SK-N-SH treated with all-trans-retinoic acid at 6 μM for 48 hours (cell line): Measurements from ENCODE around the gene PPM1G.

Experiments used
- ATAC-seq: fragments of 200-7000 bp; cut with Tn5 transposase; 3 replicates; pipeline ENCODE4 v1.9.1; 2020; ENCODE audit warnings: mild to moderate bottlenecking, moderate library complexity
- ARNTL ChIP-seq: fragments of 450-650 bp; formaldehyde crosslinking; IDR thresholded peaks from 2 replicates; pipeline ENCODE4 v1.5.0; 2020; ENCODE audit warnings: low read depth, mild to moderate bottlenecking, moderate library complexity, borderline replicate concordance
- BACH2 ChIP-seq: fragments of 250-450 bp; sonication (Bioruptor Pico); IDR thresholded peaks from 2 replicates; pipeline ENCODE4 v1.9.0; 2021; ENCODE audit warnings: mild to moderate bottlenecking, borderline replicate concordance
- CSDC2 ChIP-seq: fragments of 250-450 bp; sonication (Bioruptor Pico); IDR thresholded peaks from 2 replicates; pipeline ENCODE4 v1.5.0; 2020; ENCODE audit warnings: mild to moderate bottlenecking, moderate library complexity
- CSRNP3 ChIP-seq: fragments of 250-450 bp; sonication (Bioruptor Pico); IDR thresholded peaks from 2 replicates; pipeline ENCODE4 v1.5.1; 2021; ENCODE audit warnings: mild to moderate bottlenecking, moderate library complexity
- ESRRG ChIP-seq: fragments of 250-450 bp; sonication (Bioruptor Pico); IDR thresholded peaks from 2 replicates; pipeline ENCODE4 v1.6.1; 2021; ENCODE audit warnings: mild to moderate bottlenecking
- OSR1 ChIP-seq: fragments of 250-450 bp; sonication (Bioruptor Pico); IDR thresholded peaks from 2 replicates; pipeline ENCODE4 v1.8.0; 2022; ENCODE audit warnings: moderate library complexity, mild to moderate bottlenecking, inconsistent platforms
- RARB ChIP-seq: fragments of 250-450 bp; sonication (Bioruptor Pico); IDR thresholded peaks from 2 replicates; pipeline ENCODE4 v1.8.0; 2021; ENCODE audit warnings: mild to moderate bottlenecking, moderate library complexity
- SNAI2 ChIP-seq: fragments of 250-450 bp; sonication (Bioruptor Pico); IDR thresholded peaks from 2 replicates; pipeline ENCODE4 v1.5.0; 2020; ENCODE audit warnings: mild to moderate bottlenecking, moderate library complexity
- TCF4 ChIP-seq: fragments of 250-450 bp; sonication (Bioruptor Pico); IDR thresholded peaks from 2 replicates; pipeline ENCODE4 v1.8.0; 2021; ENCODE audit warnings: mild to moderate bottlenecking, moderate library complexity, borderline replicate concordance
- TOX ChIP-seq: fragments of 250-450 bp; sonication (Bioruptor Pico); IDR thresholded peaks from 2 replicates; pipeline ENCODE4 v1.8.0; 2021; ENCODE audit warnings: mild to moderate bottlenecking, moderate library complexity, borderline replicate concordance
- TSHZ2 ChIP-seq: fragments of 250-450 bp; sonication (Bioruptor Pico); IDR thresholded peaks from 2 replicates; pipeline ENCODE4 v1.5.0; 2020; ENCODE audit warnings: mild to moderate bottlenecking, moderate library complexity
- ZC3H10 ChIP-seq: fragments of 250-450 bp; sonication (Bioruptor Pico); IDR thresholded peaks from 2 replicates; pipeline ENCODE4 v1.5.1; 2021; ENCODE audit warnings: mild to moderate bottlenecking, moderate library complexity
- ZFP3 ChIP-seq: fragments of 250-450 bp; sonication (Bioruptor Pico); IDR thresholded peaks from 2 replicates; pipeline ENCODE4 v1.5.0; 2020; ENCODE audit warnings: mild to moderate bottlenecking, moderate library complexity
- ZFP30 ChIP-seq: fragments of 450-650 bp; formaldehyde crosslinking; IDR thresholded peaks from 2 replicates; pipeline ENCODE4 v1.5.0; 2022; ENCODE audit warnings: mild to moderate bottlenecking, moderate library complexity
- ZNF565 ChIP-seq: fragments of 450-650 bp; formaldehyde crosslinking; conservative IDR thresholded peaks from 2 replicates; pipeline ENCODE4 v1.5.0; 2020; ENCODE audit warnings: low read depth, mild to moderate bottlenecking, moderate library complexity
- ZNF70 ChIP-seq: fragments of 450-650 bp; formaldehyde crosslinking; IDR thresholded peaks from 2 replicates; pipeline ENCODE4 v1.5.0; 2020; ENCODE audit warnings: mild to moderate bottlenecking, moderate library complexity
- ZNF8 ChIP-seq: fragments of 450-650 bp; formaldehyde crosslinking; IDR thresholded peaks from 2 replicates; pipeline ENCODE4 v1.5.0; 2020; ENCODE audit warnings: mild to moderate bottlenecking, moderate library complexity
- TF ChIP-seq, protein P1 (sequence below): fragments of 250-450 bp; sonication (Bioruptor Pico); IDR thresholded peaks from 2 replicates; pipeline ENCODE4 v1.8.0; 2020; ENCODE audit warnings: mild to moderate bottlenecking, moderate library complexity, borderline replicate concordance
- TF ChIP-seq, protein P2 (sequence below): fragments of 250-450 bp; sonication (Bioruptor Pico); IDR thresholded peaks from 2 replicates; pipeline ENCODE4 v1.8.0; 2021; ENCODE audit warnings: low read depth, mild to moderate bottlenecking, moderate library complexity, borderline replicate concordance

Gene PPM1G

GRCh38 chr2:27441958-27442919 is 32.8 kb upstream of the PPM1G start, which contains the start of gene KRTCAP3:
Gene KRTCAP3 (plus strand): TSS chr2:27442381. CDS start chr2:27442413, 32 bp downstream.
- ATAC-seq: no peak; the same call in 2 of the 3 replicates

DNA sequence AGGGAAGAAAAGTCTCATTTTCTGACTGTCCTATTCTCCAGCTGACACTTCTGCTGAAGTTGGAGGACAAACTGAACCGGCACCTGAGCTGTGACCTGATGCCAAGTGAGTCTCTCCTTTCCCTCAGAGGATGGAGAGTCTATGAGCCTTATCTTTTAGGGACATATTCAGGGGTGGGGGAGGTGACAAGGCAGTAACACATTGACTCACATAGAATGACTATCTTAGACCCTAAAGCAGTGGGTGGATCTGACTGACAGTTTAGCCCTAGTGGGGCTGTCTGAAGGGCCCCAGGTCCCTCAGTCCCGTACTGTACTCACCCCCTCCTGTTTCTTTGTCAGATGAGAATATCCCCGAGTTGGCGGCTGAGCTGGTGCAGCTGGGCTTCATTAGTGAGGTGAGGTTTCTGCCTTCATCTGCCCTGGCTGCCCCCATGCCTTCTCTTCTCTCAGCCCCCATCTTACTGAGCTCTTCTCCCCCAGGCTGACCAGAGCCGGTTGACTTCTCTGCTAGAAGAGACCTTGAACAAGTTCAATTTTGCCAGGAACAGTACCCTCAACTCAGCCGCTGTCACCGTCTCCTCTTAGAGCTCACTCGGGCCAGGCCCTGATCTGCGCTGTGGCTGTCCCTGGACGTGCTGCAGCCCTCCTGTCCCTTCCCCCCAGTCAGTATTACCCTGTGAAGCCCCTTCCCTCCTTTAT is 32.0 kb upstream of the PPM1G start:
- no peak for ATAC-seq
- TF ChIP-seq CSRNP3 (CRISPR knock-in tag) (no peak), ZFP3 (no peak), TOX (CRISPR knock-in tag) (no peak), SNAI2 (CRISPR knock-in tag) (no peak), ZFP30 (CRISPR knock-in tag) (no peak)
- TF ChIP-seq, protein P1, sequence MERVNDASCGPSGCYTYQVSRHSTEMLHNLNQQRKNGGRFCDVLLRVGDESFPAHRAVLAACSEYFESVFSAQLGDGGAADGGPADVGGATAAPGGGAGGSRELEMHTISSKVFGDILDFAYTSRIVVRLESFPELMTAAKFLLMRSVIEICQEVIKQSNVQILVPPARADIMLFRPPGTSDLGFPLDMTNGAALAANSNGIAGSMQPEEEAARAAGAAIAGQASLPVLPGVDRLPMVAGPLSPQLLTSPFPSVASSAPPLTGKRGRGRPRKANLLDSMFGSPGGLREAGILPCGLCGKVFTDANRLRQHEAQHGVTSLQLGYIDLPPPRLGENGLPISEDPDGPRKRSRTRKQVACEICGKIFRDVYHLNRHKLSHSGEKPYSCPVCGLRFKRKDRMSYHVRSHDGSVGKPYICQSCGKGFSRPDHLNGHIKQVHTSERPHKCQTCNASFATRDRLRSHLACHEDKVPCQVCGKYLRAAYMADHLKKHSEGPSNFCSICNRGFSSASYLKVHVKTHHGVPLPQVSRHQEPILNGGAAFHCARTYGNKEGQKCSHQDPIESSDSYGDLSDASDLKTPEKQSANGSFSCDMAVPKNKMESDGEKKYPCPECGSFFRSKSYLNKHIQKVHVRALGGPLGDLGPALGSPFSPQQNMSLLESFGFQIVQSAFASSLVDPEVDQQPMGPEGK (CRISPR knock-in tag): no peak

More at GRCh38 chr2:27441958-27442919, 32.8 kb upstream of the PPM1G start, which contains the start of gene KRTCAP3:
- no peak for TF ChIP-seq TCF4
- TF ChIP-seq ARNTL (CRISPR knock-in tag): no peak
- no peak for TF ChIP-seq ZNF8
- TF ChIP-seq, protein P2, sequence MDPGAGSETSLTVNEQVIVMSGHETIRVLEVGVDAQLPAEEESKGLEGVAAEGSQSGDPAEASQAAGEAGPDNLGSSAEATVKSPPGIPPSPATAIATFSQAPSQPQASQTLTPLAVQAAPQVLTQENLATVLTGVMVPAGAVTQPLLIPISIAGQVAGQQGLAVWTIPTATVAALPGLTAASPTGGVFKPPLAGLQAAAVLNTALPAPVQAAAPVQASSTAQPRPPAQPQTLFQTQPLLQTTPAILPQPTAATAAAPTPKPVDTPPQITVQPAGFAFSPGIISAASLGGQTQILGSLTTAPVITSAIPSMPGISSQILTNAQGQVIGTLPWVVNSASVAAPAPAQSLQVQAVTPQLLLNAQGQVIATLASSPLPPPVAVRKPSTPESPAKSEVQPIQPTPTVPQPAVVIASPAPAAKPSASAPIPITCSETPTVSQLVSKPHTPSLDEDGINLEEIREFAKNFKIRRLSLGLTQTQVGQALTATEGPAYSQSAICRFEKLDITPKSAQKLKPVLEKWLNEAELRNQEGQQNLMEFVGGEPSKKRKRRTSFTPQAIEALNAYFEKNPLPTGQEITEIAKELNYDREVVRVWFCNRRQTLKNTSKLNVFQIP (CRISPR knock-in tag): no peak
- TF ChIP-seq ZFP3: no peak
- TF ChIP-seq BACH2 (CRISPR knock-in tag): no peak
- no peak for TF ChIP-seq RARB (CRISPR knock-in tag)
- no peak for TF ChIP-seq SNAI2 (CRISPR knock-in tag)
- TF ChIP-seq TSHZ2 (CRISPR knock-in tag): no peak
- no peak for TF ChIP-seq ZC3H10 (CRISPR knock-in tag)
- TF ChIP-seq, all 23 proteins: peak for 0

- TF ChIP-seq TOX (CRISPR knock-in tag) (no peak), ZNF565 (no peak), OSR1 (CRISPR knock-in tag) (no peak), ARNTL (CRISPR knock-in tag) (no peak), ZNF70 (CRISPR knock-in tag) (no peak), ESRRG (CRISPR knock-in tag) (no peak), ZFP3 (no peak), ZFP30 (CRISPR knock-in tag) (no peak), CSDC2 (CRISPR knock-in tag) (no peak), TCF4 (no peak)
- TF ChIP-seq, protein P1 (CRISPR knock-in tag): no peak
- TF ChIP-seq, all 23 proteins: peak for 0
- no peak for ATAC-seq
Observed at GRCh38 chr2:27435628-27436027, 26.2 kb upstream of the PPM1G start.
